Right cardiac atrium (tissue), 5 donors: ENCODE data around the gene RPS29. TPM values are rescaled to one million over a fixed set of nuclear protein-coding genes. Genes with fewer than 3 reads are reported as not detected.

Source experiments
- ATAC-seq, 2 donors: fragments of 200-7000 bp; cut with Tn5 transposase; one replicate each; pipeline versions ENCODE4 v1.8.0 to v1.9.1; 2020; ENCODE audit warnings: moderate library complexity in 2 of 2, mild to moderate bottlenecking in 1 of 2
- DNase-seq, 3 donors: peaks; one replicate each; pipeline ENCODE4 v3.0.0-alpha.2; 2020
- H3K27ac ChIP-seq: one replicate; pipeline ENCODE4 v1.5.1; 2013; ENCODE audit warnings: mild to moderate bottlenecking, low read length, control low read depth, moderate library complexity
- H3K27me3 ChIP-seq: one replicate; pipeline ENCODE4 v1.6.1; 2013; ENCODE audit not compliant: control insufficient read depth, insufficient read depth
- H3K4me1 ChIP-seq: one replicate; pipeline ENCODE4 v1.6.1; 2013; ENCODE audit warnings: low read length; ENCODE audit not compliant: control insufficient read depth, insufficient read depth
- H3K4me3 ChIP-seq: one replicate; pipeline ENCODE4 v1.5.1; 2013; ENCODE audit warnings: low read length, control low read depth
- H3K9me3 ChIP-seq: one replicate; pipeline ENCODE4 v1.6.1; 2013; ENCODE audit warnings: low read length; ENCODE audit not compliant: control insufficient read depth
- WGBS: extraction: QIAGEN DNeasy Blood & Tissue Kit; methylation state at CpG from one replicate; pipeline ENCODE4 v1.1.7; 2013; 5-methylcytosine and 5-hydroxymethylcytosine counted together
- intact Hi-C, 4 donors: fragments of 100-400 bp; cut with DNase I; formaldehyde crosslinking; loops; one replicate each; pipeline versions ENCODE4 v1.11.0 to v1.14.0; 2022 to 2023
- polyA plus RNA-seq: library from polyadenylated mRNA; stranded (reverse); fragments of 200-250 nt; gene quantifications from one replicate; pipeline ENCODE4 v1.2.3, GENCODE V29; 2013
- total RNA-seq, 4 donors: library from RNA; stranded (reverse); fragmentation: NEBNext Ultra II Directional; extraction: Animal tissue kit (Norgen Biotek cat#: 25700); gene quantifications; one replicate each; pipeline ENCODE4 v1.2.1, GENCODE V29; 2021
- donor health status: healthy with polysubstance abuse.
- donor health status: DM: no; HTN: yes; CAD: no.
- donor health status: DM: no; HTN: no; CAD: no.
- donor health status: DM: no; HTN: yes; CAD: no; lungs with severe emphysema.
- donor health status: DM: yes; HTN: yes; CAD: no.

Gene RPS29
- total and polyA plus RNA-seq, 5 donors: 827 to 1,306 (median 947) TPM

DNA sequence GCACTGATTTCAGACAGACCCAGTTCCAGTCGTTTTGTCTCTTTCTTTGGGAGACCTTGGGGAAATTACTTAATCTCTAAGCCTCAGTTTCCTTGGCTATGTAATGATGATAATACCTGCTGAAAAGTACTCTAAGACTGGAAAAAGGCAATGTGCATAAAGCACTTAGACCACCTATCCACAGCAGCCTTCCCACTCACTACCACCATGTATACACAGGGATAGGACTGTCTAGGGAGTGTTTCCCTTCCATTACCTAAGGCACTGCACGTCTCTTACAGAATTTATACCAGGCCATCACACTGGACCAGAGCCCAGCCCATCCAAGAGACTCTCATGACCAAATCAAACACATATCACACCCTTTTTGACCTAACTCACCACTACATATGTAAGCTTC lies 6.3 kb downstream of the RPS29 start:
- Histone ChIP-seq H3K27ac (no peak overlapping the region), H3K4me1 (peaks cover 7% of the 10 kb centered on the region), H3K4me3 (no peak overlapping the region), H3K9me3 (no peaks in the 10 kb centered on the region), H3K27me3 (no peaks in the 10 kb centered on the region)
- 81% methylated on average over 2 of the region's 2 CpGs for WGBS
- DNase-seq (no peak), ATAC-seq (no peak)
- intact Hi-C loops: no loop called here

DNA sequence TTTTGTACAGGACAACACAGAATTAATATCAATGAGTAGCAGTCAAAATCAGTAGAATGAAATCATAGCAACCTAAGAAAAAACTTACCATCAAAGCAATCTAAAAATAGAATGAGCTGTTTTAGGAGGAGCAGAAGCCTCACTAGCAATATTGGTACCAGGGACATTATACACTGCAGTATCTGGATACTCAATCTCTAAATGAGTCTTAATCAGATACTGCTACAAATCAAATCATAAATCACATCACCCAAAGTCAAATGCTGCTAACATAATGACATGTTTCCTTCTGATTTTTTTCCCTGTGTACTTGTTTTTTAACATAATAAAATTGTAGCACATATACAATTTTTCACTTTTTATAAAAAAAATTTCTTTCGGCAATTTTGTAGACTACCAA lies 8.0 kb downstream of the RPS29 start:
- DNase-seq: no peak
- intact Hi-C loops: no loop called here
- Histone ChIP-seq H3K9me3 (no peaks in the 10 kb centered on the region), H3K4me1 (peaks cover 2% of the 10 kb centered on the region), H3K27me3 (no peaks in the 10 kb centered on the region), H3K27ac (no peak overlapping the region), H3K4me3 (no peak overlapping the region)
- 96% methylated on average over 1 of the region's 1 CpG for WGBS
- ATAC-seq: no peak

DNA sequence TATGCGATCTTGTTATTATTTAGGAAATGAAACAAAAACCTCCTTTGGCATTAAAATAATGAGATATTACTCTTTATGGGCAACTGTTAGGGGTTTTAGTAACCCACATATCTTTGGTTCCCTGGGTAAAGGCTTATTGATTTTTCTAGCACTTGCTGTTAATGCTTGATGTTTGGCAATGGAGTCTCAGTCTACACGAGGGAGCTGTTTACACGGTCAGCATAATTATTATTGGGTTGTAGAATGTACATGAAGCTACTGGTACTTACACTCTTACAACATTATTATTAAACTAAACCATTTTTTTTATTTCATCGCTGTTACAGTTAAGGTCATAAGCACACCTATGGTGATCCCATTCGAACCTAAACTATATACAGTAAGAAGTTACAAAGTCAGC lies 12.1 kb downstream of the RPS29 start:
- DNase-seq (no peak), ATAC-seq (no peak)
- Histone ChIP-seq H3K9me3 (no peaks in the 10 kb centered on the region), H3K27ac (no peak overlapping the region), H3K4me1 (peaks cover 1% of the 10 kb centered on the region), H3K27me3 (no peaks in the 10 kb centered on the region), H3K4me3 (no peak overlapping the region)
- intact Hi-C loops: no loop called here
- 83% methylated on average over 5 of the region's 5 CpGs for WGBS

- Histone ChIP-seq H3K4me1 (peaks cover 1% of the 10 kb centered on the region), H3K9me3 (no peaks in the 10 kb centered on the region), H3K4me3 (no peak overlapping the region), H3K27me3 (no peaks in the 10 kb centered on the region), H3K27ac (no peak overlapping the region)
- no peak for ATAC-seq
- intact Hi-C loops: no loop called here
- DNase-seq: no peak
- 84% methylated on average over 3 of the region's 3 CpGs for WGBS
Measured at GRCh38 chr14:49569281-49569680, 16.9 kb downstream of the RPS29 start.

DNA sequence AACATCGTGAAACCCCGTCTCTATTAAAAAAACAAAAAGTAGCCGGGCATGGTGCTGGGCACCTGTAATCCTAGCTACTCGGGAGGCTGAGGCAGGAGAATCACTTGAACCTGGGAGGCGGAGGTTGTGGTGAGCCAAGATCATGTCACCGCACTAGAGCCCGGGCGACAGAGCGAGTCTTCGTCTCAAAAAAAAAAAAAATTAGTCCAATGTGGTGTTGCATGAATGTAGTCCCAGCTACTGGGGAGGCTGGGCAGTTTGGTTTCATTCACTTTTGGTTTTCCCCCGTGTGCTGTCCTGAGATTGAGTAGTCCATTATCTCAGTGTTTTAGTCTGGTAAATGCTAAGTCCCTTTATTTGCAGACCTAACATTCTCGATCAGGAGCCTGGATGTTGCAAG lies 19.5 kb downstream of the RPS29 start:
- no peak for ATAC-seq
- DNase-seq: no peak
- H3K27ac ChIP-seq: no peak overlapping the region
- no peaks in the 10 kb centered on the region for H3K9me3 ChIP-seq
- H3K4me1 ChIP-seq: no peaks in the 10 kb centered on the region
- H3K4me3 ChIP-seq: no peak overlapping the region
- intact Hi-C loops: no loop called here
- WGBS: 92% methylated on average over 12 of the region's 12 CpGs
- no peaks in the 10 kb centered on the region for H3K27me3 ChIP-seq

GRCh38 chr14:49559979-49560768 lies 26.0 kb downstream of the RPS29 start:
- WGBS: 92% methylated on average over 6 of the region's 6 CpGs
- intact Hi-C loops: no loop called here
- Histone ChIP-seq H3K27ac (no peak overlapping the region), H3K4me3 (no peak overlapping the region), H3K9me3 (no peaks in the 10 kb centered on the region), H3K27me3 (no peaks in the 10 kb centered on the region), H3K4me1 (no peaks in the 10 kb centered on the region)
- DNase-seq (no peak), ATAC-seq (no peak)

GRCh38 chr14:49553892-49554291 lies 32.3 kb downstream of the RPS29 start:
- Histone ChIP-seq H3K27ac (no peak overlapping the region), H3K27me3 (no peaks in the 10 kb centered on the region), H3K4me1 (no peaks in the 10 kb centered on the region), H3K9me3 (no peaks in the 10 kb centered on the region), H3K4me3 (no peak overlapping the region)
- DNase-seq: no peak
- ATAC-seq: no peak
- WGBS: 64% methylated on average over 3 of the region's 3 CpGs
- intact Hi-C loops: no loop called here

GRCh38 chr14:49553106-49553505 lies 33.1 kb downstream of the RPS29 start:
- DNase-seq (no peak), ATAC-seq (no peak)
- intact Hi-C loops: no loop called here
- H3K4me1 ChIP-seq: no peaks in the 10 kb centered on the region
- H3K27ac ChIP-seq: no peak overlapping the region
- no peaks in the 10 kb centered on the region for H3K27me3 ChIP-seq
- H3K9me3 ChIP-seq: no peaks in the 10 kb centered on the region
- H3K4me3 ChIP-seq: no peak overlapping the region

DNA sequence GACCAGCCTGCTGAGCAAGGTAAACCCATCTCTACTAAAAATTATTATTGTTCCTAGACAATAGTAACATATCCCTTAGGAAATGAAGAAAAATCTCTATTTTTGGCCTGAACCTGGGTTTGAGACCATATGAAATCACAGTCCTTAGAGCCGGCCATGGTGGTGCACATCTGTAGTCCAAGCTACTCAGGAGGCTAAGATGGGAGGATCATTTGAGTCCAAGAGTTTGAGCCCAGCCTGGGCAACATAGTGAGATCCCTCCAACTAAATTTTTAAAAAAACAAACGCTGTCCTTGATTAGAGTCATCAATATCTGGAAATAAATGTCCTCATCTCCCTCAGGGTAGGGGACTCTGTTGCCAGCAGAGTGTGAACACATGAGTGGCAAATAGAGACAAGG lies 34.6 kb downstream of the RPS29 start:
- Histone ChIP-seq H3K27me3 (no peaks in the 10 kb centered on the region), H3K4me3 (no peak overlapping the region), H3K4me1 (no peaks in the 10 kb centered on the region), H3K9me3 (no peaks in the 10 kb centered on the region), H3K27ac (no peak overlapping the region)
- ATAC-seq (no peak), DNase-seq (no peak)
- intact Hi-C loops: no loop called here
- 84% methylated on average over 2 of the region's 2 CpGs for WGBS

- WGBS: 67% methylated on average over 5 of the region's 5 CpGs
- Histone ChIP-seq H3K4me1 (no peaks in the 10 kb centered on the region), H3K4me3 (no peak overlapping the region), H3K27me3 (no peaks in the 10 kb centered on the region), H3K9me3 (no peaks in the 10 kb centered on the region), H3K27ac (no peak overlapping the region)
- DNase-seq: no peak
- ATAC-seq: no peak
- intact Hi-C loops: no loop called here
Measured at GRCh38 chr14:49550286-49551184, 35.6 kb downstream of the RPS29 start.

GRCh38 chr14:49549881-49550280 lies 36.3 kb downstream of the RPS29 start:
- no peak for ATAC-seq
- no peak for DNase-seq
- 67% methylated on average over 4 of the region's 4 CpGs for WGBS

More at GRCh38 chr14:49549881-49550280, 36.3 kb downstream of the RPS29 start:
- H3K27ac ChIP-seq: no peak overlapping the region
- intact Hi-C loops: no loop called here
- no peaks in the 10 kb centered on the region for H3K9me3 ChIP-seq
- no peaks in the 10 kb centered on the region for H3K27me3 ChIP-seq
- H3K4me3 ChIP-seq: no peak overlapping the region
- H3K4me1 ChIP-seq: no peaks in the 10 kb centered on the region
